Smooth muscle cell (in vitro differentiated cells): Measurements from ENCODE around the gene DSE. TPM values are rescaled to one million over a fixed set of nuclear protein-coding genes. Genes with fewer than 3 reads are reported as not detected.

ENCODE experiments used
- DNase-seq: peaks from one replicate; lab custom pipeline; 2025; ENCODE audit not compliant: unreplicated experiment; lab: John Stamatoyannopoulos, UW
- H2AFZ ChIP-seq: fragments of 200-600 bp; sonication (generic); 2 replicates; pipeline ENCODE4 v1.6.0; 2016; ENCODE audit warnings: antibody characterized with exemption, low read depth, mild to moderate bottlenecking
- H3F3A ChIP-seq: fragments of 200-600 bp; sonication (generic); 2 replicates; pipeline ENCODE4 v1.6.0; 2017; ENCODE audit warnings: antibody characterized with exemption, low read depth
- H3K27ac ChIP-seq: fragments of 200-600 bp; sonication (generic); 2 replicates; pipeline ENCODE4 v1.5.1; 2016; ENCODE audit warnings: low read depth, mild to moderate bottlenecking
- H3K27me3 ChIP-seq: fragments of 200-600 bp; sonication (generic); 2 replicates; pipeline ENCODE4 v1.6.1; 2016; ENCODE audit warnings: low read depth, mild to moderate bottlenecking
- H3K36me3 ChIP-seq: fragments of 200-600 bp; sonication (generic); 2 replicates; pipeline ENCODE4 v1.5.1; 2016; ENCODE audit warnings: low read depth
- H3K4me1 ChIP-seq: fragments of 200-600 bp; sonication (generic); 2 replicates; pipeline ENCODE4 v1.5.1; 2016; ENCODE audit warnings: low read depth
- H3K4me2 ChIP-seq: fragments of 200-600 bp; sonication (generic); 2 replicates; pipeline ENCODE4 v1.6.0; 2016; ENCODE audit warnings: mild to moderate bottlenecking
- H3K4me3 ChIP-seq: fragments of 200-600 bp; sonication (generic); 2 replicates; pipeline ENCODE4 v1.5.1; 2016; ENCODE audit warnings: mild to moderate bottlenecking
- H3K79me2 ChIP-seq: fragments of 200-600 bp; sonication (generic); 2 replicates; pipeline ENCODE4 v1.6.0; 2016; ENCODE audit warnings: low read depth, mild to moderate bottlenecking
- H3K9ac ChIP-seq: fragments of 200-600 bp; sonication (generic); 2 replicates; pipeline ENCODE4 v1.6.0; 2016; ENCODE audit warnings: low read depth
- H3K9me3 ChIP-seq: fragments of 200-600 bp; sonication (generic); replicated peaks from 2 replicates; pipeline ENCODE4 v1.5.1; 2016; ENCODE audit warnings: low read depth
- H4K20me1 ChIP-seq: fragments of 200-600 bp; sonication (generic); 2 replicates; pipeline ENCODE4 v1.6.0; 2016; ENCODE audit warnings: low read depth
- CTCF ChIP-seq: fragments of 200-600 bp; sonication (generic); IDR thresholded peaks from 2 replicates; pipeline ENCODE4 v1.5.1; 2017; ENCODE audit warnings: borderline replicate concordance, mild to moderate bottlenecking, antibody characterized with exemption; ENCODE audit not compliant: insufficient read depth, poor library complexity, severe bottlenecking
- WGBS: methylation state at CpG from one replicate; pipeline ENCODE4 v1.1.7; 2016; ENCODE audit warnings: low lambda C conversion rate; 5-methylcytosine and 5-hydroxymethylcytosine counted together
- polyA plus RNA-seq: library from polyadenylated mRNA; unstranded; fragments of >200 nt; fragmentation: Nextera tagmentation; extraction: Ambion mirVana; gene quantifications from 2 replicates; pipeline ENCODE4 v1.2.1, GENCODE V29; 2016
- total RNA-seq: library from RNA; depleted of rRNA; stranded (reverse); fragments of >200 nt; gene quantifications from 2 replicates; pipeline ENCODE4 v1.2.3, GENCODE V29; 2014

The DSE gene
- total and polyA plus RNA-seq, 2 experiments from 2014 or later = 38.6 to 76.2 TPM

GRCh38 chr6:116438590-116439448 is 68.1 kb downstream of the DSE start:
- Histone ChIP-seq H4K20me1 (no peaks in the 10 kb centered on the region), H3K9ac (no peak overlapping the region), H3K4me2 (no peak overlapping the region), H3K9me3 (no peaks in the 10 kb centered on the region), H3K36me3 (peaks cover 4% of the 10 kb centered on the region), H3F3A (no peaks in the 10 kb centered on the region), H3K27me3 (no peaks in the 10 kb centered on the region), H2AFZ (no peak overlapping the region), H3K27ac (no peak overlapping the region), H3K4me3 (no peak overlapping the region), H3K79me2 (no peaks in the 10 kb centered on the region), H3K4me1 (peaks cover 10% of the 10 kb centered on the region)
- 92% methylated on average over 6 of the region's 6 CpGs for WGBS
- no peak for DNase-seq
- no peak for TF ChIP-seq CTCF

DNA sequence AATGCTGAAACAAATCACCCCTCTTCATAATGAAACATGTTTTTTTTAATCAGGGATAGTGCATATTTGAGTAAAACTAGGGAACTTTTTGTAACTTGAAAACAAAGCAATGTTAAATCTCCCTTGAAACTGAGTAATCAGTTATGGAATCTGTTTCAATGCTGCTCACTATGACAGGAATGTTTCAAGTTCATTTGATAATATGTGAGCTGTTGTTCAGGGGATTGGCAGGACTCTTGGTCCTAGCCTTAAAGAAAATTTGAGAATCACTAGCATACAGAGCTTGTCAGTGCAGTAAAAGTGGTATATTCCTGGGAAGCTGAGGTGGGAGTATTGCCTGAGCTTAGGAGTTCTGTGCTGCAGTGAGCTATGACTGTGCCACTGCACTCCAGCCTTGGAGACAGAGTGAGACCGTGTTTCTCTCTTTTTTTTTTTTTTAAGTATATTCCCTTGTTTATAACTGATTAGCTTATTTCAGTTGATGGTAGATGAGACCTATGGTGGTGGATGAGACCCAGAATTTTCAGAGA is 68.8 kb downstream of the DSE start:
- no peak for DNase-seq

GRCh38 chr6:116443105-116443504 is 72.4 kb downstream of the DSE start:
- H3K4me3 ChIP-seq = no peak overlapping the region
- WGBS = 47% methylated on average over 2 of the region's 2 CpGs

More for the DNA sequence above, 68.8 kb downstream of the DSE start:
- Histone ChIP-seq H3K4me2 (no peak overlapping the region), H4K20me1 (no peaks in the 10 kb centered on the region), H3K9ac (no peak overlapping the region), H3K9me3 (no peaks in the 10 kb centered on the region), H3K27ac (no peak overlapping the region), H3F3A (no peaks in the 10 kb centered on the region), H3K4me1 (peaks cover 10% of the 10 kb centered on the region), H3K27me3 (no peaks in the 10 kb centered on the region), H3K36me3 (peaks cover 4% of the 10 kb centered on the region), H3K4me3 (no peak overlapping the region), H2AFZ (no peak overlapping the region), H3K79me2 (no peaks in the 10 kb centered on the region)
- TF ChIP-seq CTCF = no peak
- 82% methylated on average over 1 of the region's 1 CpG for WGBS

More at GRCh38 chr6:116443105-116443504, 72.4 kb downstream of the DSE start:
- Histone ChIP-seq H3K9me3 (no peaks in the 10 kb centered on the region), H3K9ac (no peak overlapping the region), H3K27me3 (no peaks in the 10 kb centered on the region), H3K79me2 (no peaks in the 10 kb centered on the region), H3K4me1 (peaks cover 17% of the 10 kb centered on the region), H3K27ac (peak overlapping the region; percentile 33), H4K20me1 (no peaks in the 10 kb centered on the region), H3K36me3 (no peaks in the 10 kb centered on the region), H3F3A (peaks cover 6% of the 10 kb centered on the region), H3K4me2 (peak overlapping the region; percentile 36), H2AFZ (no peak overlapping the region)
- DNase-seq = no peak
- TF ChIP-seq CTCF = no peak
